HEK293 (cell line): ENCODE results near the gene ANO8.

Source experiments
- ZFP69B ChIP-seq: fragments of 450-650 bp; formaldehyde crosslinking; IDR thresholded peaks from 2 replicates; pipeline ENCODE4 v1.5.1; 2016; ENCODE audit warnings: missing biosample characterization, missing genetic modification characterization
- TF ChIP-seq, protein P1 (sequence below): fragments of 450-650 bp; formaldehyde crosslinking; IDR thresholded peaks from 2 replicates; pipeline ENCODE4 v1.5.1; 2016; ENCODE audit warnings: missing biosample characterization, missing genetic modification characterization

DNA sequence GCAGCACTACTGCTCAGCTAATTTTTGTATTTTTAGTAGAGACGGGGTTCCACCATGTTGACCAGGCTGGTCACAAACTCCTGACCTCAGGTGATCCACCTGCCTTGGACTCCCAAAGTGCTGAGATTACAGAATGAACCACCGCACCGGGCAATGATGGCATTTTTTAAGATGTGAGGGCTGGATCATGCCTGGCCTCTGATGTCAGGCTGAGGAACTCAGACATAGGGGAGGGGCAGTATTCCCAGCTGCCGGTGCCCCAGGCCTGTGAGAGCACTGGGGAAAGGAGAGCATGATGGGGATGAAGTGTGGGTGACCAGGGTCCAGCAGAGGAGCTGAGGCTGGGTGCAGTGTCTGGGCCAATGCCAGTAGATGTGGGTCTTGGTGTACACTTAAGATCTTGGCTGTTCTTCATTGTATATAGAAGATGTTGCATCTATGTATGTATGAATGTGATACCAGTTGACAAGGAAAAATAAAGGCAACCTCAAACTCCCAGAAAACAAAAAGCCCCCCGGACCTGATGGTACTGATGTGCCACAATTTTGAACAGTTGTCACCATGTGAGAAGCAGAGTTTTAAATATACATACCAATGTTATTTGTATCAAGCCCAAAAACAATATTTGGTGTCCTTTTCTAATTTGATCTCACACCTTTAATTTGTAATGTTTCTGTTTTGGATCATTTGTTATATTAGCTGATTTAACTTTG is 45.9 kb upstream of the ANO8 start:
- TF ChIP-seq, protein P1, sequence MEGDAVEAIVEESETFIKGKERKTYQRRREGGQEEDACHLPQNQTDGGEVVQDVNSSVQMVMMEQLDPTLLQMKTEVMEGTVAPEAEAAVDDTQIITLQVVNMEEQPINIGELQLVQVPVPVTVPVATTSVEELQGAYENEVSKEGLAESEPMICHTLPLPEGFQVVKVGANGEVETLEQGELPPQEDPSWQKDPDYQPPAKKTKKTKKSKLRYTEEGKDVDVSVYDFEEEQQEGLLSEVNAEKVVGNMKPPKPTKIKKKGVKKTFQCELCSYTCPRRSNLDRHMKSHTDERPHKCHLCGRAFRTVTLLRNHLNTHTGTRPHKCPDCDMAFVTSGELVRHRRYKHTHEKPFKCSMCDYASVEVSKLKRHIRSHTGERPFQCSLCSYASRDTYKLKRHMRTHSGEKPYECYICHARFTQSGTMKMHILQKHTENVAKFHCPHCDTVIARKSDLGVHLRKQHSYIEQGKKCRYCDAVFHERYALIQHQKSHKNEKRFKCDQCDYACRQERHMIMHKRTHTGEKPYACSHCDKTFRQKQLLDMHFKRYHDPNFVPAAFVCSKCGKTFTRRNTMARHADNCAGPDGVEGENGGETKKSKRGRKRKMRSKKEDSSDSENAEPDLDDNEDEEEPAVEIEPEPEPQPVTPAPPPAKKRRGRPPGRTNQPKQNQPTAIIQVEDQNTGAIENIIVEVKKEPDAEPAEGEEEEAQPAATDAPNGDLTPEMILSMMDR (tag by site-specific recombination) = no peak
- no peak for TF ChIP-seq ZFP69B
